Stimulated activated CD4-positive, alpha-beta T cell treated with anti-CD3 and anti-CD28 coated beads, Interleukin-4, amount 100 ng/mL, for 24 hours (primary cell): ENCODE data around the gene PHLDB1.
"Not testable (repeated sequence)": the region's sequence is repeated elsewhere in the genome, so short reads cannot be mapped to it uniquely, and the experiment has no call there.

Source experiments
- DNase-seq: peaks from one replicate; pipeline ENCODE4 v3.0.0-alpha.2; 2020

Gene PHLDB1

GRCh38 chr11:118607401-118608359 is at the start of gene PHLDB1:
Gene PHLDB1 (plus strand): TSS chr11:118607615. CDS start chr11:118613837, 6,222 bp downstream.
- DNase-seq: peak; percentile 33

GRCh38 chr11:118560806-118561205 is 46.6 kb upstream of the PHLDB1 start:
- no peak for DNase-seq

- no peak for DNase-seq
Measured at GRCh38 chr11:118565051-118565450, 42.4 kb upstream of the PHLDB1 start.

- no peak for DNase-seq
Measured at GRCh38 chr11:118569670-118570069, 37.7 kb upstream of the PHLDB1 start.

GRCh38 chr11:118570787-118571186 is 36.6 kb upstream of the PHLDB1 start:
- DNase-seq: no peak

GRCh38 chr11:118571701-118572060 is 35.7 kb upstream of the PHLDB1 start:
- peak; percentile 7 for DNase-seq

- DNase-seq: peak; percentile 79
Measured at GRCh38 chr11:118572061-118572980, 35.1 kb upstream of the PHLDB1 start, which contains the start of gene ARCN1. Gene ARCN1 (plus strand): TSS chr11:118572409. CDS start chr11:118572548, 139 bp downstream.

- peak; percentile 38 for DNase-seq
Measured at GRCh38 chr11:118572981-118573550, 34.3 kb upstream of the PHLDB1 start.

GRCh38 chr11:118574636-118575035 is 32.8 kb upstream of the PHLDB1 start:
- no peak for DNase-seq

- not testable (repeated sequence) for DNase-seq
Measured at GRCh38 chr11:118577995-118578394, 29.4 kb upstream of the PHLDB1 start.

GRCh38 chr11:118581057-118581456 is 26.4 kb upstream of the PHLDB1 start:
- no peak for DNase-seq

GRCh38 chr11:118587952-118588351 is 19.5 kb upstream of the PHLDB1 start:
- DNase-seq: no peak

- no peak for DNase-seq
Measured at GRCh38 chr11:118592616-118593367, 14.6 kb upstream of the PHLDB1 start.

- peak; percentile 23 for DNase-seq
Measured at GRCh38 chr11:118594984-118595383, 12.4 kb upstream of the PHLDB1 start.

GRCh38 chr11:118596224-118597146 is 10.9 kb upstream of the PHLDB1 start:
- no peak for DNase-seq

GRCh38 chr11:118597556-118597955 is 9.9 kb upstream of the PHLDB1 start:
- no peak for DNase-seq

GRCh38 chr11:118602331-118602730 is 5.1 kb upstream of the PHLDB1 start:
- DNase-seq: no peak

- DNase-seq: not testable (repeated sequence)
Measured at GRCh38 chr11:118603709-118604108, 3.7 kb upstream of the PHLDB1 start.

GRCh38 chr11:118604566-118604965 is 2.8 kb upstream of the PHLDB1 start:
- DNase-seq: no peak

GRCh38 chr11:118605116-118605867 is 2.1 kb upstream of the PHLDB1 start:
- no peak for DNase-seq
